Astrocyte (in vitro differentiated cells and primary cell): ENCODE data around the gene MBNL1.

Source experiments
- EZH2 ChIP-seq: IDR thresholded peaks from 2 replicates; pipeline ENCODE4 v1.6.1; 2012; ENCODE audit warnings: mild to moderate bottlenecking, low read length, inconsistent platforms; ENCODE audit not compliant: insufficient read depth
- TF ChIP-seq, protein P1 (sequence below): IDR thresholded peaks from 2 replicates; pipeline ENCODE4 v1.5.1; 2011; ENCODE audit warnings: low read depth, mild to moderate bottlenecking, inconsistent platforms, low read length, moderate library complexity; ENCODE audit not compliant: insufficient read depth

DNA sequence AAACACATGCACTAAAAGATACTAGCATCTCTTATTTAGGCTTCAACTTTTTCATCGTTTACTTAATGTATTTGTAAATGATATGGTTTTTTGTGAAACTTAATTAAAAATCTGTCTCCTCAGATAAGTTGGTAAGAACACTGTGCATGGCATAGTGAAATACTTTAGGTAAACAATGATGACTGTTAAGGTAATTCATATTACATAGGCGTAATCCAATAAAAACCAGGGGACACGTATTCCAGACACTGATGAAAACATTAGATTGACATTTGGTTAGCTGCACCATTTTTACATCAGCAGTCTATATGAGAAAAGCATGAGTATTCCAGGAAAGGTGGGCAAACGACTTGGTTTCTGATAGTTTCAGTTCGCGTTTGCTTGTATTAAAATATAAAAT lies 170.0 kb downstream of the MBNL1 start:
- TF ChIP-seq, protein P1, sequence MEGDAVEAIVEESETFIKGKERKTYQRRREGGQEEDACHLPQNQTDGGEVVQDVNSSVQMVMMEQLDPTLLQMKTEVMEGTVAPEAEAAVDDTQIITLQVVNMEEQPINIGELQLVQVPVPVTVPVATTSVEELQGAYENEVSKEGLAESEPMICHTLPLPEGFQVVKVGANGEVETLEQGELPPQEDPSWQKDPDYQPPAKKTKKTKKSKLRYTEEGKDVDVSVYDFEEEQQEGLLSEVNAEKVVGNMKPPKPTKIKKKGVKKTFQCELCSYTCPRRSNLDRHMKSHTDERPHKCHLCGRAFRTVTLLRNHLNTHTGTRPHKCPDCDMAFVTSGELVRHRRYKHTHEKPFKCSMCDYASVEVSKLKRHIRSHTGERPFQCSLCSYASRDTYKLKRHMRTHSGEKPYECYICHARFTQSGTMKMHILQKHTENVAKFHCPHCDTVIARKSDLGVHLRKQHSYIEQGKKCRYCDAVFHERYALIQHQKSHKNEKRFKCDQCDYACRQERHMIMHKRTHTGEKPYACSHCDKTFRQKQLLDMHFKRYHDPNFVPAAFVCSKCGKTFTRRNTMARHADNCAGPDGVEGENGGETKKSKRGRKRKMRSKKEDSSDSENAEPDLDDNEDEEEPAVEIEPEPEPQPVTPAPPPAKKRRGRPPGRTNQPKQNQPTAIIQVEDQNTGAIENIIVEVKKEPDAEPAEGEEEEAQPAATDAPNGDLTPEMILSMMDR = no peak
- TF ChIP-seq EZH2 = no peak
